Activated T-cell treated with anti-CD3 and anti-CD28 coated beads, Interleukin-2, amount 50 U/mL, for 1 hour (primary cell): Measurements from ENCODE around the gene GTF2H2C_2.
"Not testable (repeated sequence)": the region's sequence is repeated elsewhere in the genome, so short reads cannot be mapped to it uniquely, and the experiment has no call there.

Source experiments
- DNase-seq: peaks from one replicate; pipeline ENCODE4 v3.0.0-alpha.2; 2020

GTF2H2C_2 gene

GRCh38 chr5:70415117-70415516 is at the start of gene GTF2H2C_2:
Gene GTF2H2C_2 (plus strand): TSS chr5:70415368.
- not testable (repeated sequence) for DNase-seq

DNA sequence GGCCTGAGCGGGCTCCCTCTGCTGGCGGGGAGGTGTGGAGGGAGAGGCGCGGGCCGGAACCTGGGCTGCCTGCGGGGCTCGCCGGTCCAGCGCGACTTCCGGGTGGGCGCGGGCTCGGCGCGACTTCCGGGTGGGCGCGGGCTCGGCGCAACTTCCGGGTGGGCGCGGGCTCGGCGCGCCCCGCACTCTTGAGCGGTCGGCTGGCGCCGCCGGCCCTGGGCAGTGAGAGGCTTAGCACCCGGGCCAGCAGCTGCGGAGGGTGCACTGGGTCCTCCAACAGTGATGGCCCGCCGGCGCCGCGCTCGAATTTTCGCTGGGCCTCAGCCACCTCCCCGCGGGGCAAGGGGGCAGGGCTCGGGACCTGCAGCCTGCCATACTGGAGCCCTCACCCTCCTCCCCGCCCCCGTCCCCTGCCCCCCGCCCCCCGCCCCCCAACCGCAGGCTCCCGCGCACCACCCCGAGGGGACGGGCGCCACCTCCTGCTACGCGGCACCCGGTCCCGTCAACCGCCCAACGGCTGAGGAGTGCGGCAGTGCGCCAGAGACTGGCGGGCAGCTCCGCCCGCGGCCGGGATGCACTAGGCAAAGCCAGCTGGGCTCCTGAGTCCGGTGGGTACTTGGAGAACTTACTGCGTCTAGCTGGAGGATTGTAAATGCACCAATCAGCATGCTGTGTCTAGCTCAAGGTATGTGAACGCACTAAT is 14.0 kb upstream of the GTF2H2C_2 start:
- DNase-seq = not testable (repeated sequence)

DNA sequence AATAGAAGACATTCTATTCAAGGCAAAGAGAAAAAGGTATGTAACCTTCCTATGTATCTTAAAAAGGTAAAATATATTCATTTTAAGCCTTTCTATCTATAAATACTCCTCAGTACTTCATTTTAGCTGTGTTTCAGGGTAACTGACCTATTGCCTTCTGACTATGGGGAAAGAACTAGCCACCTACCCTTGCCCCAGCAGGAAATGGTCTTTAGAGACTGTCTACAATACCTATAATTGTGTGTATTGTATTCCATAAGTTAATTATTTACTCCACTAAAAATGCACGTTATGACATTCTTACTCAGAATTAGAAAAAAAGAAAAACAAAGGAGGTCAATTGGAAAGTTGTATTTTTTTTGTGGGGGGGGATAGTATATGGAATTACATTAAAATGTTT is 6.2 kb downstream of the GTF2H2C_2 start:
- not testable (repeated sequence) for DNase-seq

DNA sequence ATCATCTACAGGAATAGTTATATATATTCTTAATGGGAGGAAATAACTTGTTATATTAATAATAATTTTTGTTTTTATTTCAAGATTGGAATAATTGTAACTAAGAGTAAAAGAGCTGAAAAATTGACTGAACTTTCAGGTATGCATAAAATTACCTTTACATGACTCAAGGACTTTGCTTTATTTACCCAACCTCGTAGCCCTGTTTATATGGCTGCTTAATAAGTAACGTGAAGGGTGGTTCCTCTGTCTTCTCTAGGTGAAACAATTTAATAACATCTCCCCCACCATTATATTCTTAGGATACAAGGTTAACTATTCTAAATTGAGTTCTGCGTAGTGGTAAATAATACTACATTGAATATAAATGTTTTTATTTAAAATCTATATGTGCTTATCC is 8.0 kb downstream of the GTF2H2C_2 start:
- not testable (repeated sequence) for DNase-seq

DNA sequence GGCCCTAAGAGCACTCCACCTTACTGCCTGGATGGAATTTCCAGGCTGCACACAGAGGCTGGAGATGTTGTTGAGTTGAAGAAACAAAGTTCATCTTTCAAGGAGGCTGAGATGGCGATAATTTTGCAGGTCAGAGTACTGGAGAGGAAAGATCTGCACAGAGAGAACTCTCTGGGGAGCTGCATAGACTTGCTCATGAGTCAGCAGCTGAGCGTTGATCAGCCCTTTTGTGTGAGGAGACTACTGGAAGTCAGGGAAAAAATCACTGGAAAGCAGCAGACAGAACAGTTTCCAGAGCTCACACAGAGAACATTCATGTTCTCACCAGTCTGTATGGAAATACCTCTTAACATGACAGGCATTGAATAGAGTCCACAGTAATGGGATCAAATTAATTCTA is 23.4 kb downstream of the GTF2H2C_2 start:
- DNase-seq = not testable (repeated sequence)

DNA sequence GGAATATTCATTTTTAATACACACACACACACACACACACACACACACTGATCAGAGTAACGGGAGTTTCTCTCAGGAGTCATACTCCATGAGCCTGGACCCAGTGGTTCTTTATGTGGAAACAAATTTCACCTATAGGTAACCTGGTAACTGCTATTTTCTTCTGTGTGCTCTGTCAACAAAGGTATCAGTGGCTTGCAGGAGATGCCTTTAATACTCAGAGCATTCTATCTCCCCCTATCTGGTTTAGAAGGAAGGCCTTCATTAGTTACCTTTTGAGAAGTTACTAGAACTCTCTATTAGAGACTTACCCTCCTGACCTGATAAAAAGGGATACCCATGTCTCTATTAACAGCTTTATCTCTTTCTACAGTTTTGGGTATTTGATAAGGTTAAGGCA is 34.4 kb downstream of the GTF2H2C_2 start:
- not testable (repeated sequence) for DNase-seq

GRCh38 chr5:70451249-70451984 is 36.2 kb downstream of the GTF2H2C_2 start:
- not testable (repeated sequence) for DNase-seq

DNA sequence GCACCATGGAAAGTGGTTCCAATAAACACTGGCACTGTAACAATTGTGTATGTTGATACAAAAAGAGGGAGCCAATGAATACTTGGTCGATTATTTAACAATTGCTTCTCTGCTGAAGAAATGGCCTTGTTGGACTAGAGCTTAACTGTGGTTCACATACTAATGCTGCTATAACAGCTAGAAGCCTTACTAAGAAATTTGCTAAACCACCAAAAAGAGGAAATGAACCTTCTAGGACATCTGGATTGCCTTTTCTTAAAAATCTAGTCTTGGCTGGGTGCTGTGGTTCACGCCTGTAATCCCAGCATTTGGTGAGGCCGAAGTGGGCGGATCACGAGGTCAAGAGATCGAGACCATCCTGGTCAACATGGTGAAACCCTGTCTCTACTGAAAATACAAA is 41.9 kb downstream of the GTF2H2C_2 start:
- DNase-seq = not testable (repeated sequence)

DNA sequence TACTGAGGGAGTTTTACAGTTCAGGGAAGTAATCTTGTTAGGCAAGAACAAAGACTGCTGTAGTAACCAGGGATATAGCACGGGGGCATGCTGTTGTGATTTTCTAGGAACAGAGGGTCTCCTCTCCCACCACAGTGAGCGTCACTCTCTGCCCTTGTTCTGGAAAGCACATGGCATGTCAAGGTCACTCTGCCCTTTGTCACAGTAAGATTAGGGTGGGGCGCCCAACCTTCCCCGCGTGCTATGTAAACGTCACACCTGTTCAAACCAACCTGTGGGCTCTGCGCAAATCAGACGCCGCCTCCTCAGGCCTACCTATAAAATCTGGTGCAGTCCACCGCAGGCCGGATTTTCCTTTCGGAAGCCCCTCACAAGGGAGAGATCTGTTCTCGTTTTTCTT is 44.0 kb downstream of the GTF2H2C_2 start:
- not testable (repeated sequence) for DNase-seq

- not testable (repeated sequence) for DNase-seq
These were observed 46.8 kb downstream of the GTF2H2C_2 start for GRCh38 chr5:70461984-70462383.

- DNase-seq = not testable (repeated sequence)
These were observed 49.0 kb downstream of the GTF2H2C_2 start for GRCh38 chr5:70464019-70464637.

- DNase-seq = not testable (repeated sequence)
These were observed 54.9 kb downstream of the GTF2H2C_2 start for GRCh38 chr5:70469926-70470509.
